Neuron (in vitro differentiated cells): ENCODE data around the gene PITX2.

ENCODE experiments used
- H2AFZ ChIP-seq: one replicate; pipeline ENCODE4 v1.6.1; 2013; ENCODE audit warnings: low read depth, mild to moderate bottlenecking, inconsistent platforms, low read length, moderate library complexity
- H3K27me3 ChIP-seq: one replicate; pipeline ENCODE4 v1.6.1; 2013; ENCODE audit warnings: low read length; ENCODE audit not compliant: insufficient read depth
- H3K36me3 ChIP-seq: one replicate; pipeline ENCODE4 v1.6.1; 2013; ENCODE audit warnings: low read length; ENCODE audit not compliant: insufficient read depth
- H3K4me1 ChIP-seq: one replicate; pipeline ENCODE4 v1.6.1; 2013; ENCODE audit warnings: low read length; ENCODE audit not compliant: insufficient read depth
- H3K4me3 ChIP-seq: 2 replicates; pipeline ENCODE4 v1.5.1; 2013; ENCODE audit warnings: mild to moderate bottlenecking, low read length, moderate library complexity
- H3K9me3 ChIP-seq: one replicate; pipeline ENCODE4 v1.6.1; 2013; ENCODE audit warnings: low read length

PITX2 gene

GRCh38 chr4:110624398-110624780 is 1.5 kb upstream of the PITX2 start:
- Histone ChIP-seq H3K4me1 (peaks cover 6% of the 10 kb centered on the region), H3K9me3 (no peaks in the 10 kb centered on the region), H3K4me3 (no peak overlapping the region), H3K36me3 (no peaks in the 10 kb centered on the region), H2AFZ (no peak overlapping the region), H3K27me3 (peaks cover 99% of the 10 kb centered on the region)

GRCh38 chr4:110623718-110624397 is 981 bp upstream of the PITX2 start:
- Histone ChIP-seq H3K27me3 (peaks cover 99% of the 10 kb centered on the region), H3K9me3 (no peaks in the 10 kb centered on the region), H2AFZ (no peak overlapping the region), H3K4me3 (no peak overlapping the region), H3K4me1 (peaks cover 6% of the 10 kb centered on the region), H3K36me3 (no peaks in the 10 kb centered on the region)

- H3K27me3 ChIP-seq: peaks cover 99% of the 10 kb centered on the region
- H3K4me1 ChIP-seq: peaks cover 6% of the 10 kb centered on the region
- no peaks in the 10 kb centered on the region for H3K9me3 ChIP-seq
These were observed 782 bp downstream of the PITX2 start for GRCh38 chr4:110621839-110622751.

GRCh38 chr4:110621328-110621812 is 1.5 kb downstream of the PITX2 start:
- Histone ChIP-seq H3K9me3 (no peaks in the 10 kb centered on the region), H3K4me3 (no peak overlapping the region), H3K27me3 (peaks cover 99% of the 10 kb centered on the region), H3K36me3 (no peaks in the 10 kb centered on the region), H2AFZ (no peak overlapping the region), H3K4me1 (peaks cover 6% of the 10 kb centered on the region)

More at GRCh38 chr4:110621839-110622751, 782 bp downstream of the PITX2 start:
- Histone ChIP-seq H3K36me3 (no peaks in the 10 kb centered on the region), H2AFZ (peak overlapping the region; percentile 72), H3K4me3 (peak overlapping the region; percentile 51)

- H3K4me3 ChIP-seq: no peak overlapping the region
- no peaks in the 10 kb centered on the region for H3K9me3 ChIP-seq
- H2AFZ ChIP-seq: no peak overlapping the region
- H3K36me3 ChIP-seq: no peaks in the 10 kb centered on the region
- peaks cover 6% of the 10 kb centered on the region for H3K4me1 ChIP-seq
- H3K27me3 ChIP-seq: peaks cover 99% of the 10 kb centered on the region
These were observed 2.1 kb downstream of the PITX2 start for GRCh38 chr4:110620691-110621327.

GRCh38 chr4:110620322-110620690 is 2.6 kb downstream of the PITX2 start:
- no peak overlapping the region for H3K4me3 ChIP-seq
- no peaks in the 10 kb centered on the region for H3K9me3 ChIP-seq

GRCh38 chr4:110619463-110620247 is 3.2 kb downstream of the PITX2 start:
- H3K4me1 ChIP-seq: peaks cover 6% of the 10 kb centered on the region
- H3K27me3 ChIP-seq: peaks cover 100% of the 10 kb centered on the region
- H3K36me3 ChIP-seq: no peaks in the 10 kb centered on the region
- H3K9me3 ChIP-seq: no peaks in the 10 kb centered on the region
- no peak overlapping the region for H3K4me3 ChIP-seq
- H2AFZ ChIP-seq: no peak overlapping the region

More at GRCh38 chr4:110620322-110620690, 2.6 kb downstream of the PITX2 start:
- Histone ChIP-seq H3K27me3 (peaks cover 99% of the 10 kb centered on the region), H2AFZ (no peak overlapping the region), H3K4me1 (peaks cover 6% of the 10 kb centered on the region), H3K36me3 (no peaks in the 10 kb centered on the region)

GRCh38 chr4:110618581-110619462 is 4.1 kb downstream of the PITX2 start:
- Histone ChIP-seq H2AFZ (no peak overlapping the region), H3K27me3 (peaks cover 100% of the 10 kb centered on the region), H3K36me3 (no peaks in the 10 kb centered on the region), H3K4me1 (peaks cover 6% of the 10 kb centered on the region), H3K9me3 (no peaks in the 10 kb centered on the region), H3K4me3 (no peak overlapping the region)

GRCh38 chr4:110617646-110618580 is 5.0 kb downstream of the PITX2 start:
- Histone ChIP-seq H3K4me1 (peaks cover 6% of the 10 kb centered on the region), H3K4me3 (no peak overlapping the region), H3K27me3 (peaks cover 99% of the 10 kb centered on the region), H2AFZ (no peak overlapping the region), H3K36me3 (no peaks in the 10 kb centered on the region), H3K9me3 (no peaks in the 10 kb centered on the region)

- no peak overlapping the region for H2AFZ ChIP-seq
- no peak overlapping the region for H3K4me3 ChIP-seq
- H3K36me3 ChIP-seq: no peaks in the 10 kb centered on the region
- peaks cover 99% of the 10 kb centered on the region for H3K27me3 ChIP-seq
- no peaks in the 10 kb centered on the region for H3K9me3 ChIP-seq
- H3K4me1 ChIP-seq: peaks cover 2% of the 10 kb centered on the region
These were observed 5.7 kb downstream of the PITX2 start for GRCh38 chr4:110617075-110617640.
